ENCODE data around the gene KRI1.

The KRI1 gene

GRCh38 chr19:10565567-10566407 lies at the start of gene KRI1:
TSS of gene KRI1 (minus strand) at chr19:10566010. CDS start at chr19:10565999, 11 bp downstream.
- peak; percentile 97 for DNase-seq (ENCODE audit: low read depth)

GRCh38 chr19:10612499-10613119 lies 46.8 kb upstream of the KRI1 start:
- DNase-seq (ENCODE audit: low read depth) = no peak

- no peak for DNase-seq (ENCODE audit: low read depth)
Measured at GRCh38 chr19:10611907-10612306, 46.1 kb upstream of the KRI1 start.

- no peak for DNase-seq (ENCODE audit: low read depth)
Measured at GRCh38 chr19:10604460-10604980, 38.7 kb upstream of the KRI1 start.

GRCh38 chr19:10603873-10604459 lies 38.2 kb upstream of the KRI1 start:
- no peak for DNase-seq (ENCODE audit: low read depth)

- DNase-seq (ENCODE audit: low read depth) = peak; percentile 31
Measured at GRCh38 chr19:10603084-10603872, 37.5 kb upstream of the KRI1 start.

GRCh38 chr19:10602330-10603083 lies 36.7 kb upstream of the KRI1 start:
- DNase-seq (ENCODE audit: low read depth) = peak; percentile 56

- no peak for DNase-seq (ENCODE audit: low read depth)
Measured at GRCh38 chr19:10601999-10602329, 36.2 kb upstream of the KRI1 start.

GRCh38 chr19:10600149-10600548 lies 34.3 kb upstream of the KRI1 start:
- DNase-seq (ENCODE audit: low read depth) = no peak

GRCh38 chr19:10593820-10594637 lies 28.2 kb upstream of the KRI1 start:
- no peak for DNase-seq (ENCODE audit: low read depth)

- DNase-seq (ENCODE audit: low read depth) = no peak
Measured at GRCh38 chr19:10593148-10593547, 27.3 kb upstream of the KRI1 start.

- DNase-seq (ENCODE audit: low read depth) = no peak
Measured at GRCh38 chr19:10587839-10588150, 22.0 kb upstream of the KRI1 start.

- DNase-seq (ENCODE audit: low read depth) = no peak
Measured at GRCh38 chr19:10587022-10587838, 21.4 kb upstream of the KRI1 start, which contains the start of gene AP1M2. TSS of gene AP1M2 (minus strand) at chr19:10587312. CDS start at chr19:10587231, 81 bp downstream.

GRCh38 chr19:10586396-10586795 lies 20.6 kb upstream of the KRI1 start:
- DNase-seq (ENCODE audit: low read depth) = no peak

GRCh38 chr19:10583036-10583776 lies 17.4 kb upstream of the KRI1 start:
- DNase-seq (ENCODE audit: low read depth) = no peak

- no peak for DNase-seq (ENCODE audit: low read depth)
Measured at GRCh38 chr19:10582091-10582490, 16.3 kb upstream of the KRI1 start.

- DNase-seq (ENCODE audit: low read depth) = no peak
Measured at GRCh38 chr19:10580979-10581631, 15.3 kb upstream of the KRI1 start.

- DNase-seq (ENCODE audit: low read depth) = no peak
Measured at GRCh38 chr19:10577951-10578350, 12.1 kb upstream of the KRI1 start.
